Esophagus squamous epithelium (tissue), 5 donors: ENCODE results near the gene SGCD. TPM values are rescaled to one million over a fixed set of nuclear protein-coding genes. Genes with fewer than 3 reads are reported as not detected.
A peak's percentile ranks its signal among the peaks of the same experiment; 100 is the strongest.

ENCODE experiments used
- DNase-seq: peaks from one replicate; lab custom pipeline; 2025; lab: John Stamatoyannopoulos, UW
- H3K27ac ChIP-seq, 4 donors: fragments of 200-600 bp; sonication (generic); one replicate each; pipeline ENCODE4 v1.5.1; 2016 to 2019; ENCODE audit warnings: mild to moderate bottlenecking in 1 of 4
- H3K27me3 ChIP-seq, 4 donors: fragments of 200-600 bp; sonication (generic); 1 replicate in 3 of 4; 2 replicates in 1 of 4; pipeline versions ENCODE4 v1.5.1 to v1.6.0; 2017 to 2021; ENCODE audit warnings: antibody characterized with exemption in 1 of 4
- H3K36me3 ChIP-seq, 3 donors: fragments of 200-600 bp; sonication (generic); one replicate each; pipeline ENCODE4 v1.5.1; 2016 to 2019
- H3K4me1 ChIP-seq, 3 donors: fragments of 200-600 bp; sonication (generic); one replicate each; pipeline ENCODE4 v1.5.1; 2017 to 2019
- H3K4me3 ChIP-seq, 4 donors: fragments of 200-600 bp; sonication (generic); 1 replicate in 3 of 4; 2 replicates in 1 of 4; pipeline ENCODE4 v1.5.1; 2016 to 2019; ENCODE audit warnings: mild to moderate bottlenecking in 2 of 4, moderate library complexity in 1 of 4
- H3K9me3 ChIP-seq, 3 donors: fragments of 200-600 bp; sonication (generic); one replicate each; pipeline ENCODE4 v1.5.1; 2016 to 2019
- CTCF ChIP-seq, 6 experiments: fragments of 450-650 bp in 4 of 6; fragments of 200-600 bp in 2 of 6; sonication (generic) in 2 of 6; IDR thresholded peaks; one replicate each; pipeline ENCODE4 v1.5.1; 2016 to 2019; ENCODE audit warnings: antibody characterized with exemption in 6 of 6, mild to moderate bottlenecking in 4 of 6, moderate library complexity in 4 of 6
- POLR2A ChIP-seq, 4 donors: fragments of 450-650 bp; IDR thresholded peaks; one replicate each; pipeline ENCODE4 v1.6.1; 2017; ENCODE audit warnings: antibody characterized with exemption in 4 of 4, mild to moderate bottlenecking in 4 of 4, moderate library complexity in 3 of 4
- WGBS, 2 donors: methylation state at CpG; one replicate each; pipeline ENCODE4 v1.1.5; 2018; 5-methylcytosine and 5-hydroxymethylcytosine counted together
- intact Hi-C: fragments of 100-400 bp; cut with DNase I; formaldehyde crosslinking; loops from one replicate; pipeline ENCODE4 v1.15.0; 2022
- total RNA-seq, 4 donors: library from RNA; depleted of rRNA; stranded (reverse); fragments of >200 nt; gene quantifications; one replicate each; pipeline ENCODE4 v1.1.0, GENCODE V29; 2016
- donor health status: DM: yes; HTN: yes; CAD: no.

The SGCD gene
- total RNA-seq, 4 donors from 2014 or later = 0.08 to 4.4 (median 0.64) TPM

- intact Hi-C loops = no loop called here
- no peaks in the 10 kb centered on the region for H3K27me3 ChIP-seq
- no peaks in the 10 kb centered on the region for H3K9me3 ChIP-seq
- no peak for TF ChIP-seq POLR2A (IDR thresholded peaks at IDR 0.05)
- TF ChIP-seq CTCF (IDR thresholded peaks at IDR 0.05) = no peak
- no peak for DNase-seq
- 72 to 84% methylated on average over 3 of the region's 3 CpGs for WGBS, 2 donors
- peak overlapping the region in 1 of 4 donors; percentile 71 for H3K27ac ChIP-seq
- peaks cover 0 to 34% (median 23%) of the 10 kb centered on the region in 3 donors for H3K4me1 ChIP-seq
- H3K36me3 ChIP-seq = no peaks in the 10 kb centered on the region
- no peak overlapping the region for H3K4me3 ChIP-seq
Measured at GRCh38 chr5:156471893-156472292, 144.9 kb downstream of the SGCD start.

GRCh38 chr5:156473269-156473908 is 146.4 kb downstream of the SGCD start:
- H3K27me3 ChIP-seq = no peaks in the 10 kb centered on the region
- no peak overlapping the region for H3K4me3 ChIP-seq
- TF ChIP-seq POLR2A (IDR thresholded peaks at IDR 0.05) (no peak), CTCF (IDR thresholded peaks at IDR 0.05) (no peak)
- 36 to 46% methylated on average over 7 of the region's 7 CpGs for WGBS, 2 donors
- peaks cover 0 to 34% (median 23%) of the 10 kb centered on the region in 3 donors for H3K4me1 ChIP-seq
- DNase-seq = no peak
- H3K36me3 ChIP-seq = no peaks in the 10 kb centered on the region
- H3K9me3 ChIP-seq = no peaks in the 10 kb centered on the region
- intact Hi-C loops = no loop called here
- H3K27ac ChIP-seq = peak overlapping the region in 2 of 4 donors; percentile 31 to 71

GRCh38 chr5:156474251-156474650 is 147.3 kb downstream of the SGCD start:
- no peaks in the 10 kb centered on the region for H3K36me3 ChIP-seq
- intact Hi-C loops = no loop called here
- no peak overlapping the region for H3K4me3 ChIP-seq
- TF ChIP-seq CTCF (IDR thresholded peaks at IDR 0.05) (no peak), POLR2A (IDR thresholded peaks at IDR 0.05) (no peak)
- 56 to 67% methylated on average over 3 to 5 of the region's 5 CpGs for WGBS, 2 donors
- H3K4me1 ChIP-seq = peaks cover 0 to 34% (median 24%) of the 10 kb centered on the region in 3 donors
- H3K27ac ChIP-seq = peak overlapping the region in 2 of 4 donors; percentile 70 to 71
- no peaks in the 10 kb centered on the region for H3K9me3 ChIP-seq
- H3K27me3 ChIP-seq = no peaks in the 10 kb centered on the region
- no peak for DNase-seq

- Histone ChIP-seq H3K27me3 (no peaks in the 10 kb centered on the region), H3K4me3 (peak overlapping the region in 1 of 4 donors; percentile 14), H3K36me3 (no peaks in the 10 kb centered on the region), H3K9me3 (no peaks in the 10 kb centered on the region), H3K4me1 (peaks cover 0 to 34% (median 25%) of the 10 kb centered on the region in 3 donors), H3K27ac (peak overlapping the region in 3 of 4 donors; percentile 3 to 71 (median 70))
- TF ChIP-seq POLR2A (IDR thresholded peaks at IDR 0.05) (no peak), CTCF (IDR thresholded peaks at IDR 0.05) (no peak)
- intact Hi-C loops = no loop called here
- no peak for DNase-seq
- 27 to 42% methylated on average over 3 to 4 of the region's 4 CpGs for WGBS, 2 donors
Measured at GRCh38 chr5:156475182-156476157, 148.5 kb downstream of the SGCD start.
